LNCaP clone FGC (cell line): Measurements from ENCODE around the gene CLMN.

ENCODE experiments used
- DNase-seq: peaks from one replicate; pipeline ENCODE4 v3.0.0-alpha.2; 2011; ENCODE audit warnings: low read depth
- H3K4me3 ChIP-seq: 2 replicates; pipeline ENCODE4 v1.5.1; 2011; ENCODE audit warnings: mild to moderate bottlenecking, low read depth, low read length, control low read depth
- CTCF ChIP-seq: IDR thresholded peaks from 2 replicates; pipeline ENCODE4 v1.5.1; 2012; ENCODE audit warnings: mild to moderate bottlenecking; ENCODE audit not compliant: control insufficient read depth, insufficient read depth; ENCODE audit errors: extremely low read depth

Gene CLMN

GRCh38 chr14:95316821-95317220 lies 2.9 kb downstream of the CLMN start:
- DNase-seq: no peak
- TF ChIP-seq CTCF: no peak
- H3K4me3 ChIP-seq: no peak overlapping the region

GRCh38 chr14:95315579-95315978 lies 4.1 kb downstream of the CLMN start:
- DNase-seq: no peak
- no peak overlapping the region for H3K4me3 ChIP-seq
- no peak for TF ChIP-seq CTCF

GRCh38 chr14:95315156-95315555 lies 4.6 kb downstream of the CLMN start:
- TF ChIP-seq CTCF: no peak
- H3K4me3 ChIP-seq: no peak overlapping the region
- no peak for DNase-seq

- no peak overlapping the region for H3K4me3 ChIP-seq
- DNase-seq: no peak
- no peak for TF ChIP-seq CTCF
Observed at GRCh38 chr14:95314609-95315008, 5.1 kb downstream of the CLMN start.

- no peak for DNase-seq
- H3K4me3 ChIP-seq: no peak overlapping the region
- no peak for TF ChIP-seq CTCF
Observed at GRCh38 chr14:95313707-95314106, 6.0 kb downstream of the CLMN start.

- H3K4me3 ChIP-seq: no peak overlapping the region
Observed at GRCh38 chr14:95313190-95313589, 6.5 kb downstream of the CLMN start.

More at GRCh38 chr14:95313190-95313589, 6.5 kb downstream of the CLMN start:
- DNase-seq: no peak
- TF ChIP-seq CTCF: no peak
